GM12872 (cell line): ENCODE measurements around the gene MMP25.

Experiments used
- TF ChIP-seq, protein P1 (sequence below): IDR thresholded peaks from 3 replicates; pipeline ENCODE4 v1.5.1; 2011; ENCODE audit warnings: low read depth, mild to moderate bottlenecking, low read length, moderate library complexity; ENCODE audit not compliant: insufficient read depth

MMP25 gene

DNA sequence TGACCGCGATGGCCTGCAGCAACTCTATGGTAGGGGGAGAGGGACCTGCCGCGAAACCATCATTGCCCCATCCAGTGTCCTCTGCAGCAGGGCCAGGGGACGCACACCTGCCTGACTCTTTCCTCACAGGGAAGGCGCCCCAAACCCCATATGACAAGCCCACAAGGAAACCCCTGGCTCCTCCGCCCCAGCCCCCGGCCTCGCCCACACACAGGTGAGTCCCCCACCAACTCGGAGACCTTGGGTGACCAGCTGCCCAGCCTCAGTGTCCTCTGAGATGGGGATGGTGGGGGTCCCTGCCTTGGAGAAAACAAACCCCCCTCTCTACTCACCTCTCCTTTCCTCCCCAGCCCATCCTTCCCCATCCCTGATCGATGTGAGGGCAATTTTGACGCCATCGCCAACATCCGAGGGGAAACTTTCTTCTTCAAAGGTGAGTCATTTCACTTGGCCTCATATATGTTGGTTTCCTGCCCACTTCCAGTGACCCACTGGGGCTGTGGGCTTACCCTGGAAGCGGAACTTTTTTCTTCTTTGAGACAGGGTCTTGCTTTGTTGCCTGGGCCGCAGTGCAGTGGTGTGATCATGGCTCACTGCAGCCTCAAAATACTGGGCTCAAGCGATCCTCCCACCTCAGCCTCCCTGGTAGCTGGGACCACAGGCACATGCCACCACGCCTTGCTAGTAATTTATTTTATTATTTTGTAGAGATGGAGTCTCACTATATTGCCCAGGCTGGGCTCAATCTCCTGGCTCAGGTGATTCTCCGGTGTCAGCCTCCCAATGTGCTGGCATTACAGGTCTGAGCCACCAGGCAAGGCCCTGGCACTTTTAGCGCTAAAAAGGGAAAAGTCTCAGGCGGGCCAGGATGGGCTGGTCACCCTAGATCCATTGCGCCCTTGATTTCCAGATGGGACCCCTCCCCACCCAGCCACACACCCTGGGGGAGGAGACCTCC is 11.1 kb downstream of the MMP25 start:
- TF ChIP-seq, protein P1, sequence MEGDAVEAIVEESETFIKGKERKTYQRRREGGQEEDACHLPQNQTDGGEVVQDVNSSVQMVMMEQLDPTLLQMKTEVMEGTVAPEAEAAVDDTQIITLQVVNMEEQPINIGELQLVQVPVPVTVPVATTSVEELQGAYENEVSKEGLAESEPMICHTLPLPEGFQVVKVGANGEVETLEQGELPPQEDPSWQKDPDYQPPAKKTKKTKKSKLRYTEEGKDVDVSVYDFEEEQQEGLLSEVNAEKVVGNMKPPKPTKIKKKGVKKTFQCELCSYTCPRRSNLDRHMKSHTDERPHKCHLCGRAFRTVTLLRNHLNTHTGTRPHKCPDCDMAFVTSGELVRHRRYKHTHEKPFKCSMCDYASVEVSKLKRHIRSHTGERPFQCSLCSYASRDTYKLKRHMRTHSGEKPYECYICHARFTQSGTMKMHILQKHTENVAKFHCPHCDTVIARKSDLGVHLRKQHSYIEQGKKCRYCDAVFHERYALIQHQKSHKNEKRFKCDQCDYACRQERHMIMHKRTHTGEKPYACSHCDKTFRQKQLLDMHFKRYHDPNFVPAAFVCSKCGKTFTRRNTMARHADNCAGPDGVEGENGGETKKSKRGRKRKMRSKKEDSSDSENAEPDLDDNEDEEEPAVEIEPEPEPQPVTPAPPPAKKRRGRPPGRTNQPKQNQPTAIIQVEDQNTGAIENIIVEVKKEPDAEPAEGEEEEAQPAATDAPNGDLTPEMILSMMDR: no peak

DNA sequence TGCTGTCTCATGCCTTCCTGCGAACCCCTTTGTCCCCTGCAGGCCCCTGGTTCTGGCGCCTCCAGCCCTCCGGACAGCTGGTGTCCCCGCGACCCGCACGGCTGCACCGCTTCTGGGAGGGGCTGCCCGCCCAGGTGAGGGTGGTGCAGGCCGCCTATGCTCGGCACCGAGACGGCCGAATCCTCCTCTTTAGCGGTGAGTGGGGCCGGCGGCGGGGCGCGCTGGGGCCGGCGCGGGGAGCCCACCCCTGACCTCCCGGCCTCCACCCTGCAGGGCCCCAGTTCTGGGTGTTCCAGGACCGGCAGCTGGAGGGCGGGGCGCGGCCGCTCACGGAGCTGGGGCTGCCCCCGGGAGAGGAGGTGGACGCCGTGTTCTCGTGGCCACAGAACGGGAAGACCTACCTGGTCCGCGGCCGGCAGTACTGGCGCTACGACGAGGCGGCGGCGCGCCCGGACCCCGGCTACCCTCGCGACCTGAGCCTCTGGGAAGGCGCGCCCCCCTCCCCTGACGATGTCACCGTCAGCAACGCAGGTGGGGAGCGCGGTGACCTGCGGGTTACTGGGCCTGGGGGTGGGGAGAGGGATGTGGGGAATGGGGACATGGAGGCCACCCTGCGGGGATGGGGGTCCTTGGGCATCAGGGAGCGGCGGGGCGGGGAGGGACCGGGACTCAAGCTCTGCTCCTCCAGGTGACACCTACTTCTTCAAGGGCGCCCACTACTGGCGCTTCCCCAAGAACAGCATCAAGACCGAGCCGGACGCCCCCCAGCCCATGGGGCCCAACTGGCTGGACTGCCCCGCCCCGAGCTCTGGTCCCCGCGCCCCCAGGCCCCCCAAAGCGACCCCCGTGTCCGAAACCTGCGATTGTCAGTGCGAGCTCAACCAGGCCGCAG is 12.0 kb downstream of the MMP25 start:
- TF ChIP-seq, protein P1: no peak

DNA sequence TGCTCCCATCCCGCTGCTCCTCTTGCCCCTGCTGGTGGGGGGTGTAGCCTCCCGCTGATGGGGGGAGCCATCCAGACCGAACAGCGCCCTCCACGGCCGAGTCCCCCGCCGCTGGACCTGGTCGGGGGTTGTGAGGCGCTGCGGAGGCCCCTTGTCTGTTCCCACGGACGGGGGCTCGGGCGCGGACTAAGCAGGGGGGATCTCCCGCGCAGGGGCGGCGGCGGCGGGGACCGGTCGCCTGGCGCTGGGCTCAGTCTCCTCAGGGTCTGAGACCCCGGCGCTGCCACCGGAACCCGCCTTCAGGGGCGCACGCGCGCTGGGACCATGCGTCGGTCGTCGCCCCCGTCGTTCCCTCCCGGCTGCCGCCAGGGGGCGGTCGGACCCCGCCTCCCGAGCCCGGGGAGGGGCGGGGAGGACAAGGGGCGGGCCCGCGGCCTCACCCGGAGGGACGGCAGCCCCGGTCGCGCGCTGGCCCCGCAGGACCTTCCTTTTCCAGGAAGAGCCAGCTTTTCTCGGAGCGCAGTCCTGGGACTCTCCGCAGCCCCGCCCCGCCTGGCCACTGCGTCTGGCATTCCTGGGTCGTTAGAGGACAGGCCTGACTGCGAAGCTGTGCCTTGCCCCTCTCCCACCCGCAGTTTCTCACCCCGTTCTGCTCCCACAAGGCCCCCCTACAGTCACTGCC is 12.8 kb downstream of the MMP25 start:
- TF ChIP-seq, protein P1: peak; percentile 77

DNA sequence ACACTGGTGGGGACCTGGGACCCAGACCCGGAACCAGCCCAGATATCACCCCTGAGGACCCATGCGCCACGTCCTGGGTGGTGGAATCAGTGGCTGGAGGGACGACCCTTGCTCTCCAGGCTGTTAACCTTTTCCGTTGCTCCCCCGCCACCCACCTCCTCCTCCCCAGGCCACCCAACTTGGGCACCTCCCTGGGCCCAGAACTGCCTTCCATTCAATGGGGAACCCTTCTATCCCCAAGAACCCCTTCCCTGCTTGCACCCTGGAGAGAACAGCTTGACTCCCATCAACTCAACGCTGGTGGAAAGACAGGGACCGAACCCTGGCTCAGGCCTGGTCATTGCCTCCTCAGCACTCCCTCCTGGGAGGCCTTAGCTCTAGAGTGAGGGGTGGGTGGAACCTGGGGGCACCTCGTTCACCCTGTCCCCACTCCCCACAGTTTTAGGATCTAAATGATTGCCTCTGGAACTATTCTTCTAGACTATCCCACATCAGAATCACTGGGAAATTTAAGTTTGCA is 13.4 kb downstream of the MMP25 start:
- TF ChIP-seq, protein P1: no peak

DNA sequence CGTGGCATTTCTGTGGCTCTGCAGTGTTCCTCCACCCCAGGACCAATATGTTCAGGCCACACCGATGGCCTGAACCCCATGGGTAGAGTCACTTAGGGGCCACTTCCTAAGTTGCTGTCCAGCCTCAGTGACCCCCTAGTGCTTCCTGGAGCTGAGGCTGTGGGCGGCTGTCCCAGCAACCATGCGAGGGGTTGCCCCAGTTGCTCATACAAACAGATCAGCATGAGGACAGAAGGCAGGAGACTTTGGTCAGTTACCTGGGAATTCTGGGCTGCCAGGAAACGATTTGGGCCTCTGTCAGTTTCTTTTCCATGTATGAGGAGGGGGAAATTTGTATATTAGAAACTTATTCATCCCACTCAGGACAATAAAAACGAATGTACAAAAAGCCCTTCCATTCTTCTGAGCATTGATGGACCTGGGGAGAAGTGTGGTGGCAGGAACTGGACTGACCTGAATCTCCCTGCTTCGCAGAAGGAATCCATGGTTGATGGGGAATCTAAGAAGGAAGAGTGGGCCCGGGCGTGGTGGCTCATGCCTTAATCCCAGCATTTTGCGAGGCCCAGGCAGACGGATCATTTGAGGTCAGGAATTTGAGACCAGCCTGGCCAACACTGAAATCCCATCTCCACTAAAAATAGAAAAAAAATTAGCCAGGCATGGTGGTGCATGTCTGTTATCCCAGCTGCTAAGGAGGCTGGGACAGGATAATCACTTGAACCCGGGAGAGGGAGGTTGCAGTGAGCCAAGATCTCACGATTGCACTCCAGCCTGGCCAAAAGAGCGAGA is 14.2 kb downstream of the MMP25 start:
- TF ChIP-seq, protein P1: no peak

DNA sequence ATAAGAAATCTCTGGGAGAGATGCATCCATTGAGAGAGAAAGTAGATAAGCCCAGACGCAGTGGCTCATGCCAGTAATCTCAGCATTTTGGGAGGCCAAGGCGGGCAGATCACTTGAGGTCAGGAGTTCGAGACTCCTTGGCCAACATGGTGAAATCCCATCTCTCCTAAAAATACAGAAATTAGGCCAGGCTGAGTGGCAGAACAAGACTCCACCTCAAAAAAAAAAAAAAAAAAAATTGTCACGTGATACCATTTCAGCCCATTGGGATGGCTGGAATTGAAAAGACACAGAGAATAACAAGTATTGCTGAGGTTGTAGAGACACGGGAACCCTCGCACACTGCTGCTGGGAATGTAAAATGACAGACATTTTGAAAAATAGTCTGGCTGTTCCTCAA is 16.2 kb downstream of the MMP25 start:
- TF ChIP-seq, protein P1: no peak
